ENCODE data around the gene SESTD1. TPM values are rescaled to one million over a fixed set of nuclear protein-coding genes. Genes with fewer than 3 reads are reported as not detected.

SESTD1 gene
- polyA plus RNA-seq, 3 donors, result 25.3 to 44.4 (median 25.3) TPM

- Histone ChIP-seq H4K20me1 (ENCODE audit: insufficient read depth, low read length) (peaks cover 48% of the 10 kb centered on the region), H2AFZ (ENCODE audit: insufficient read depth, low read depth, low read length, poor library complexity, severe bottlenecking) (no peak overlapping the region), H3K27ac (ENCODE audit: low read depth in 1 of 2, low read length in 2 of 2) (peak overlapping the region; percentile 61 to 82), H3K27me3 (ENCODE audit: control insufficient read depth in 2 of 2, insufficient read depth in 2 of 2, low read length in 2 of 2) (no peaks in the 10 kb centered on the region), H3K36me3 (replicated peaks in 1 of 2; ENCODE audit: control insufficient read depth in 1 of 2, insufficient read depth in 2 of 2, low read length in 2 of 2) (no peaks in the 10 kb centered on the region), H3K4me1 (ENCODE audit: control insufficient read depth in 1 of 2, insufficient read depth in 2 of 2, low read length in 2 of 2) (peaks cover 24 to 44% of the 10 kb centered on the region in 2 donors), H3K4me2 (replicated peaks; ENCODE audit: extremely low read depth, low read length, poor library complexity, severe bottlenecking) (peak overlapping the region; percentile 74), H3K9ac (ENCODE audit: insufficient read depth, low read length, poor library complexity, severe bottlenecking) (peak overlapping the region; percentile 45), H3K9me3 (replicated peaks in 1 of 2; ENCODE audit: control insufficient read depth in 1 of 2, insufficient read depth in 1 of 2, low read length in 2 of 2) (no peaks in the 10 kb centered on the region), H3K4me3 (replicated peaks in 1 of 3; ENCODE audit: low read depth in 2 of 3, low read length in 3 of 3) (peak overlapping the region; percentile 54 to 98 (median 75)), H3K79me2 (ENCODE audit: insufficient read depth, low read length) (peaks cover 97% of the 10 kb centered on the region)
- TF ChIP-seq CTCF (IDR thresholded peaks at IDR 0.05), result no peak
- Mint-ChIP-seq H3K27me3 (ENCODE audit: low read depth in 3 of 3) (no peaks in the 10 kb centered on the region), H3K9me3 (no peaks in the 10 kb centered on the region), H3K36me3 (peaks cover 2 to 9% of the 10 kb centered on the region in 2 donors), H3K27ac (peak overlapping the region; percentile 82 to 94 (median 91)), H3K4me1 (peaks cover 44% of the 10 kb centered on the region), H3K4me3 (peak overlapping the region; percentile 60 to 87)
- no CpG with 5 or more reads among the region's 2 CpGs for WGBS (ENCODE audit: insufficient coverage)
- intact Hi-C loops (cut with micrococcal nuclease), result loop anchor here in 1 of 2 donors (5.0 kb wide), 1 partner anchor 33 kb away; no protein-coding TSS in a partner anchor
- peak; percentile 67 to 88 (median 81) for DNase-seq
Observed at GRCh38 chr2:179234658-179235240, 29.9 kb downstream of the SESTD1 start.

- WGBS (ENCODE audit: insufficient coverage), result 100% methylated on average over 1 of the region's 4 CpGs
- Histone ChIP-seq H3K9ac (ENCODE audit: insufficient read depth, low read length, poor library complexity, severe bottlenecking) (no peak overlapping the region), H3K9me3 (replicated peaks in 1 of 2; ENCODE audit: control insufficient read depth in 1 of 2, insufficient read depth in 1 of 2, low read length in 2 of 2) (no peaks in the 10 kb centered on the region), H2AFZ (ENCODE audit: insufficient read depth, low read depth, low read length, poor library complexity, severe bottlenecking) (no peak overlapping the region), H3K27me3 (ENCODE audit: control insufficient read depth in 2 of 2, insufficient read depth in 2 of 2, low read length in 2 of 2) (no peaks in the 10 kb centered on the region), H3K27ac (ENCODE audit: low read depth in 1 of 2, low read length in 2 of 2) (peak overlapping the region; percentile 61 to 64), H4K20me1 (ENCODE audit: insufficient read depth, low read length) (peaks cover 47% of the 10 kb centered on the region), H3K79me2 (ENCODE audit: insufficient read depth, low read length) (peaks cover 95% of the 10 kb centered on the region), H3K4me3 (replicated peaks in 1 of 3; ENCODE audit: low read depth in 2 of 3, low read length in 3 of 3) (no peak overlapping the region), H3K4me1 (ENCODE audit: control insufficient read depth in 1 of 2, insufficient read depth in 2 of 2, low read length in 2 of 2) (peaks cover 22 to 38% of the 10 kb centered on the region in 2 donors), H3K4me2 (replicated peaks; ENCODE audit: extremely low read depth, low read length, poor library complexity, severe bottlenecking) (peak overlapping the region; percentile 22), H3K36me3 (replicated peaks in 1 of 2; ENCODE audit: control insufficient read depth in 1 of 2, insufficient read depth in 2 of 2, low read length in 2 of 2) (no peaks in the 10 kb centered on the region)
- Mint-ChIP-seq H3K27me3 (ENCODE audit: low read depth in 3 of 3) (no peaks in the 10 kb centered on the region), H3K36me3 (peaks cover 8 to 11% of the 10 kb centered on the region in 2 donors), H3K27ac (peak overlapping the region; percentile 41 to 94 (median 91)), H3K9me3 (no peaks in the 10 kb centered on the region), H3K4me1 (peaks cover 40% of the 10 kb centered on the region), H3K4me3 (no peak overlapping the region)
- TF ChIP-seq CTCF (IDR thresholded peaks at IDR 0.05), result no peak
- DNase-seq, result peak in 1 of 3 donors; percentile 6
- intact Hi-C loops (cut with micrococcal nuclease), result loop anchor here in 1 of 2 donors (5.0 kb wide), 1 partner anchor 33 kb away; no protein-coding TSS in a partner anchor
Observed at GRCh38 chr2:179233626-179234430, 30.8 kb downstream of the SESTD1 start.

All from CD14-positive monocyte (primary cell).